Lower lobe of right lung (tissue), 2 donors: ENCODE data around the gene ABCB7. TPM values are rescaled to one million over a fixed set of nuclear protein-coding genes. Genes with fewer than 3 reads are reported as not detected.
"Not testable (repeated sequence)": the region's sequence is repeated elsewhere in the genome, so short reads cannot be mapped to it uniquely, and the experiment has no call there.

ENCODE experiments used
- ATAC-seq, 2 donors: fragments of 200-7000 bp; cut with Tn5 transposase; one replicate each; pipeline ENCODE4 v1.9.1; 2020 to 2022; ENCODE audit warnings: mild to moderate bottlenecking in 2 of 2, moderate library complexity in 2 of 2
- DNase-seq: peaks from one replicate; pipeline ENCODE4 v3.0.0-alpha.2; 2020
- H3K27ac ChIP-seq: fragments of 200-600 bp; one replicate; pipeline ENCODE4 v1.8.0; 2022
- H3K27me3 ChIP-seq: fragments of 200-600 bp; one replicate; pipeline ENCODE4 v1.8.0; 2022; ENCODE audit warnings: low read depth
- H3K36me3 ChIP-seq: fragments of 200-600 bp; one replicate; pipeline ENCODE4 v1.8.0; 2022; ENCODE audit warnings: mild to moderate bottlenecking
- H3K4me1 ChIP-seq: fragments of 200-600 bp; one replicate; pipeline ENCODE4 v1.8.0; 2022
- H3K4me3 ChIP-seq: fragments of 200-600 bp; one replicate; pipeline ENCODE4 v1.8.0; 2022; ENCODE audit warnings: mild to moderate bottlenecking
- H3K9me3 ChIP-seq: fragments of 200-600 bp; one replicate; pipeline ENCODE4 v1.8.0; 2022
- intact Hi-C: fragments of 100-400 bp; cut with DNase I; formaldehyde crosslinking; loops from one replicate; pipeline ENCODE4 v1.11.0; 2022
- total RNA-seq: library from RNA; stranded (reverse); fragmentation: NEBNext Ultra II Directional; extraction: Animal tissue kit (Norgen Biotek cat#: 25700); gene quantifications from one replicate; pipeline ENCODE4 v1.2.1, GENCODE V29; 2021
- TF ChIP-seq, protein P1 (sequence below): fragments of 200-600 bp; IDR thresholded peaks from one replicate; pipeline ENCODE4 v1.8.0; 2022; ENCODE audit warnings: antibody characterized with exemption, mild to moderate bottlenecking
- donor health status: DM: no; HTN: yes; CAD: no; lungs with severe emphysema.

Gene ABCB7
- total RNA-seq, 1 donor from 2014 or later, result 30.1 TPM

DNA sequence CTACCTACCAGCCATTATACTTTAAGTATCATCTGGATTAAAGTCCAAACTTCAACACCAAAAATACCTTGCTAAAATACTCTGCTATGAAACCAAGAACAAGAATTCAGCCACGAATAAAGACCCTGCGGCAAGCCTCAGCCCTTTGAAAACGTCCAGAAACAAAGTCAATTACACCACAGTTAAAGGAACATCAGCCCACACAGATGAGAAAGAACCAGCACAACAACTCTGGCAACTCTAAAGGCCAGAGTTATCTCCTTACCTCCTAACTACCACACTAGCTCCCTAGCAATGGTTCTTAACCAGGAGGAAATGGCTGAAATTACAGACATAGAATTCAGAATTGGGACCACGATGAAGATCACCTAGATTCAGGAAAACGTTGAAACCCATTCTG, 23.4 kb downstream of the ABCB7 start:
- Histone ChIP-seq H3K9me3 (no peaks in the 10 kb centered on the region), H3K36me3 (no peaks in the 10 kb centered on the region), H3K27me3 (no peaks in the 10 kb centered on the region), H3K27ac (no peak overlapping the region), H3K4me3 (no peak overlapping the region), H3K4me1 (no peaks in the 10 kb centered on the region)
- DNase-seq (no peak), ATAC-seq (no peak)
- intact Hi-C loops, result no loop called here
- TF ChIP-seq, protein P1, sequence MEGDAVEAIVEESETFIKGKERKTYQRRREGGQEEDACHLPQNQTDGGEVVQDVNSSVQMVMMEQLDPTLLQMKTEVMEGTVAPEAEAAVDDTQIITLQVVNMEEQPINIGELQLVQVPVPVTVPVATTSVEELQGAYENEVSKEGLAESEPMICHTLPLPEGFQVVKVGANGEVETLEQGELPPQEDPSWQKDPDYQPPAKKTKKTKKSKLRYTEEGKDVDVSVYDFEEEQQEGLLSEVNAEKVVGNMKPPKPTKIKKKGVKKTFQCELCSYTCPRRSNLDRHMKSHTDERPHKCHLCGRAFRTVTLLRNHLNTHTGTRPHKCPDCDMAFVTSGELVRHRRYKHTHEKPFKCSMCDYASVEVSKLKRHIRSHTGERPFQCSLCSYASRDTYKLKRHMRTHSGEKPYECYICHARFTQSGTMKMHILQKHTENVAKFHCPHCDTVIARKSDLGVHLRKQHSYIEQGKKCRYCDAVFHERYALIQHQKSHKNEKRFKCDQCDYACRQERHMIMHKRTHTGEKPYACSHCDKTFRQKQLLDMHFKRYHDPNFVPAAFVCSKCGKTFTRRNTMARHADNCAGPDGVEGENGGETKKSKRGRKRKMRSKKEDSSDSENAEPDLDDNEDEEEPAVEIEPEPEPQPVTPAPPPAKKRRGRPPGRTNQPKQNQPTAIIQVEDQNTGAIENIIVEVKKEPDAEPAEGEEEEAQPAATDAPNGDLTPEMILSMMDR, result no peak

DNA sequence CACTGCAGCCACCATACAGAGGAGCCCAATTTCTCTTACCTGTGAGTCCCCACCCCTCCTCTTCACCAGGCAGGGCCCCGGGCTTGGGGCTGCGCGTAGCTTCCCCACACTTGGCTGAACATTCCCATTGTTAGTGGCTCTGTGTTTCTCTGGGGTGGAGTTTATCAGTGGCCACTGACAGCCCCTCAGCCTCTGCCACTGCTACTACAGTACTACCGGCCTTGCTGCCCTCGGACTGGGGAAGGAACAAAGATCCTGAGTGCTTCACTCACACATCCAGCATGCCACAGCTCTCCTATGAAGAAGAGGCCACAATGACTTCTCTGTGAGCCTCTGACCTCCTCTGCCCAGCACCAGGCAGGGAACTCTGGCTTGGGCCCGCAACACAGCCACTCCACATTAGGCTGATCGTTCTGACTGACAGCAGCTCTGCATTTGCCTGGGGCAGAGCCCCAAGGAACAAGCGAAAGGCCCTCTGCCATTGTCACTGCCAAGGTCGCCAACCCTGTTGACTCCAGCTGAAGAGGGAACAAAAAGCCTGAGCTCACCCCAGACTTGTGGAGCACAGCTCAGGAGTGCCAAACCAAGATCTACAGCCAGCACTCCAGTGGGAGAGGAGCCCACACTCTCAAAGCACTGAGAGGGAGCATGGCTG, 24.0 kb downstream of the ABCB7 start:
- no peak for ATAC-seq
- Histone ChIP-seq H3K4me3 (no peak overlapping the region), H3K27me3 (no peaks in the 10 kb centered on the region), H3K36me3 (no peaks in the 10 kb centered on the region), H3K27ac (no peak overlapping the region), H3K4me1 (no peaks in the 10 kb centered on the region), H3K9me3 (no peaks in the 10 kb centered on the region)
- TF ChIP-seq, protein P1, result no peak
- intact Hi-C loops, result no loop called here
- DNase-seq, result no peak

DNA sequence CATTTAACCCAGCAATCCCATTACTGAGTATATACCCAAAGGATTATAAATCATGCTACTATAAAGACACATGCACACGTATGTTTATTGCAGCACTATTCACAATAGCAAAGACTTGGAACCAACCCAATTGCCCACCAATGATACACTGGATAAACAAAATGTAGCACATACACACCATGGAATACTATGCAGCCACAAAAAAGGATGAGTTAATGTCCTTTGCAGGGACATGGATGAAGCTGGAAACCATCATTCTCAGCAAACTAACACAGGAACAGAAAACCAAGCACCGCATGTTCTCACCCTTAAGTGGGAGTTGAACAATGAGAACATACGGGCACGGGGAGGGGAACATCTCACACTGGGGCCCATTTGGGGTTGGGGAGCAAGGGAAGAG, 27.0 kb downstream of the ABCB7 start:
- H3K36me3 ChIP-seq, H3K4me3 ChIP-seq, H3K4me1 ChIP-seq, H3K9me3 ChIP-seq, ATAC-seq, H3K27ac ChIP-seq, DNase-seq, H3K27me3 ChIP-seq, intact Hi-C loops: not testable (repeated sequence)

DNA sequence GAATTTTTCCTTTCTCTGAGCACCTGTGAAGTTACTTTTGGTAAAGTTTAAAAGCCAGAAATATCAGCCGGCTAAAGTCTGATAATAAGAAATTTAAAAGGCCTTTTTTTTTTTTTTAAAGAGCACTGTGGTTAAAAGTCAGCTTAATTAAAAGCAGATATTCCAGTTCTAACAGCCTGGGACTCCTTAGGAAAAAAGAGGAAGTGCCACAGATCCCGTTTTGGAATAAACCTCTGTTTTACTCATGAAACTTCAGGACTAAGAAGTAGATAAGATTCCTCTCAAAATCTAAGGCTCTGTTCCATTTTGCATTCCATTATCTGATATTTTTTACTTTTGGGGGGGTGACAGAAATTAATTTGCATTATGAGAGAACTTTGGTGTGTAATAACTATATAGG, 37.8 kb downstream of the ABCB7 start:
- Histone ChIP-seq H3K27me3 (no peaks in the 10 kb centered on the region), H3K27ac (no peak overlapping the region), H3K9me3 (no peaks in the 10 kb centered on the region), H3K4me3 (no peak overlapping the region), H3K4me1 (no peaks in the 10 kb centered on the region), H3K36me3 (no peaks in the 10 kb centered on the region)
- ATAC-seq (no peak), DNase-seq (no peak)
- intact Hi-C loops, result no loop called here
- TF ChIP-seq, protein P1, result no peak

DNA sequence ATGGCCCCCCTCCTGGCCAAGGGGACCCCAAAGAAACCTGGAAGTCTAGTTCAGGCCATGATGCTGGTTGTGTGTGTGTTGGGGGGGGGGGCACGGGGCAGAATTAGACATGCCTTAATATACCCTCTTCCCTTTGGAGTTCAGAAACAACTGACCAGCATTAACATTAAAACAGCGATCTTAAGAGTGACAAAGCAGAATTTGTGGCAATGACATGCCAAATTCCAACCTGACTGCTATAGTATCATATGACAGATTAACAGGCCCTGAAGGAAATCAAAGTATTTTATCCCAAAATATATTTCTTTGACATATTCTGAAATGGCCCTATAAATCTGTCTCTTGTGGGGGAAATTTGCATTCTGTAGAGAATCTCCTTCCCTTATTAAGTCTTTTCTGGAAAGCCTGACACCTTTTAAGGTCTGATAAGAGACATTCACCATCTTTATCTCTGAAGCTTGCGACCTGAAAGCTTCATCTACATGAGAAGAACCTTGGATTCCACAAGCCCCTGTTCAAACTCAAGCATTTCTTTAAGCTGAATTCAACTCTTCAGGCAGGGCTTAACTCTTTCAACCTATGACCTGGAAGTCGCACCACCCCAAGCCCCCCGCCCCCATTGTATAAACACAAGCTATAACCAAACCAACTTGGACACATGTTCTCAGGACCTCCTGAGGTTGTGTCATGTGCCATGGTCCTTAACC, 40.2 kb downstream of the ABCB7 start:
- H3K4me1 ChIP-seq, result no peaks in the 10 kb centered on the region
- DNase-seq (no peak), ATAC-seq (no peak)
- TF ChIP-seq, protein P1, result no peak
- H3K9me3 ChIP-seq, result no peaks in the 10 kb centered on the region
- no peak overlapping the region for H3K27ac ChIP-seq
- no peaks in the 10 kb centered on the region for H3K36me3 ChIP-seq
- H3K4me3 ChIP-seq, result no peak overlapping the region
- intact Hi-C loops, result no loop called here
- H3K27me3 ChIP-seq, result no peaks in the 10 kb centered on the region

DNA sequence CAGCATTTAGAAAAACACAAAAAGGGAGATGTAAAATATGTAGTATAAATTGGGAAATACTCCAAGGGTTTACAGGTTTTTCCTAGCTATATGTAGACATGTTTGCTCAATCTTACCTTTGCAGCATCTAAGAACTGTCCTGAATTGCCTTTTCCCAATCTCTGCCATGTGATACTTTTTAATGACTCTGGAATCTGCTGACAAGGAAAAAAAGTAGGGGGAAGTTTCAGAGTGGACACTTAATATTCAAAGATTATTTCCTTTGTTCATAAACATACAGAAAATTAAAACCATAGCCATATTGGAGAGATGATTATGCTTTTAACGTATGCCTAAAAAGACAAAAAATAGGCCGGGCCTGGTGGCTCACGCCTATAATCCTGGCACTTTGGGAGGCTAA, 41.4 kb downstream of the ABCB7 start:
- no peaks in the 10 kb centered on the region for H3K4me1 ChIP-seq
- no peak overlapping the region for H3K4me3 ChIP-seq
- no peaks in the 10 kb centered on the region for H3K9me3 ChIP-seq
- ATAC-seq, result no peak
- TF ChIP-seq, protein P1, result no peak
- intact Hi-C loops, result no loop called here
- no peaks in the 10 kb centered on the region for H3K27me3 ChIP-seq
- no peak overlapping the region for H3K27ac ChIP-seq
- H3K36me3 ChIP-seq, result no peaks in the 10 kb centered on the region
- DNase-seq, result no peak
